ENCODE data around the gene STX2. TPM values are rescaled to one million over a fixed set of nuclear protein-coding genes. Genes with fewer than 3 reads are reported as not detected.

The STX2 gene
- total RNA-seq, 4 donors from 2014 or later: 1.2 to 14.1 (median 4.1) TPM

DNA sequence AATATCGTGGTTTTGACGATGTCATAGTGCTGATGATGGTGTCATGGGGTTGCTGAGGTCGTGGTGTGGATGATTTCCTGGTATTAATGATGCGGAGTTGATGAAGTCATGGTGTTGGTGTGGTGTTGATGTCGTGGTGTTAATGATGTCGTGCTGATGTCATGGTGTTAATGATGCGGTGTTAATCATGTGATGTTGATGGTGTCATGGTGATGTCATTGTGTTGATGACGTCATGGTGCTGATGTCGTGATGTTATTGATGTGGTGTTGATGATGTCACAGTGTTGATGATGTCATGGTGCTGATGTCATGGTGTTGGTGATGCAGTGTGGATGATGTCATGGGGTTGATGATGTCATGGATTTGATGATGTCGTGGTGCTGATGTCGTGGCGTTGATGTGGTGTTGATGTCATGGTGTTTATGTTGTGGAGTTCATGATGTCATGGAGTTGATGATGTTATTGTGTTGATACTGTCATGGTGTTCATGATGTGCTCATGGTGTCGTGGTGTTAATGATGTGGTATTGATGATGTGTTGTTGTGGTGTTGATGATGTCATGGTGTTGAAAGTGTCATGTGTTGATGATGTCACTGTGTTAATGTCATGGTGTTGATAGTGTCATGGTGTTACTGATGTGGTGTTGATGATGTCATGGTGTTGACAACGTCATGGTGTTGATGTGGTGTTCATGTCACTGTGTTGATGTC, 74.4 kb downstream of the STX2 start:
- Histone ChIP-seq H3K27me3 (peaks cover 0 to 41% (median 0%) of the 10 kb centered on the region in 4 donors), H3K36me3 (no peaks in the 10 kb centered on the region), H3K9me3 (no peaks in the 10 kb centered on the region), H3K4me3 (no peak overlapping the region), H3K4me1 (peaks cover 0 to 4% (median 0%) of the 10 kb centered on the region in 3 donors), H3K27ac (no peak overlapping the region)
- no peak for DNase-seq
- WGBS, 2 donors: 91 to 92% methylated on average over 14 of the region's 14 CpGs
- intact Hi-C loops (cut with DNase I): loop anchor here (5.0 kb wide), 1 partner anchor 53 kb away; no protein-coding TSS in a partner anchor
- TF ChIP-seq POLR2A (IDR thresholded peaks at IDR 0.05): no peak
- TF ChIP-seq, protein P1, sequence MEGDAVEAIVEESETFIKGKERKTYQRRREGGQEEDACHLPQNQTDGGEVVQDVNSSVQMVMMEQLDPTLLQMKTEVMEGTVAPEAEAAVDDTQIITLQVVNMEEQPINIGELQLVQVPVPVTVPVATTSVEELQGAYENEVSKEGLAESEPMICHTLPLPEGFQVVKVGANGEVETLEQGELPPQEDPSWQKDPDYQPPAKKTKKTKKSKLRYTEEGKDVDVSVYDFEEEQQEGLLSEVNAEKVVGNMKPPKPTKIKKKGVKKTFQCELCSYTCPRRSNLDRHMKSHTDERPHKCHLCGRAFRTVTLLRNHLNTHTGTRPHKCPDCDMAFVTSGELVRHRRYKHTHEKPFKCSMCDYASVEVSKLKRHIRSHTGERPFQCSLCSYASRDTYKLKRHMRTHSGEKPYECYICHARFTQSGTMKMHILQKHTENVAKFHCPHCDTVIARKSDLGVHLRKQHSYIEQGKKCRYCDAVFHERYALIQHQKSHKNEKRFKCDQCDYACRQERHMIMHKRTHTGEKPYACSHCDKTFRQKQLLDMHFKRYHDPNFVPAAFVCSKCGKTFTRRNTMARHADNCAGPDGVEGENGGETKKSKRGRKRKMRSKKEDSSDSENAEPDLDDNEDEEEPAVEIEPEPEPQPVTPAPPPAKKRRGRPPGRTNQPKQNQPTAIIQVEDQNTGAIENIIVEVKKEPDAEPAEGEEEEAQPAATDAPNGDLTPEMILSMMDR (IDR thresholded peaks at IDR 0.05): no peak

DNA sequence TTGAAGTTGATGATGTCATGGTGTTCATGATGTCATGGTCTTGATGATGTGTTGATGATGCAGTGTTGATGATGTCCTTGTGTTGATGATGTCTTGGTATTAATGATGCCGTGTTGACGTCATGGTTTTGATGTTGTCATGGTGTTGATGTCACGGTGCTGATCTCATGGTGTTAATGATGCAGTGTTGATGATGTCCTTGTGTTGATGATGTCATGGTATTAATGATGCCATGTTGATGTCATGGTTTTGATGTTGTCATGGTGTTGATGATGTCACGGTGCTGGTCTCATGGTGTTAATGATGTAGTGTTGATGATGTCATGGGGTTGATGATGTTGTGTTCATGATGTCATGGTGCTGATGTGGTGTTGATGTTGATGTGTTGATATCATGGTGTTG, 75.0 kb downstream of the STX2 start:
- intact Hi-C loops (cut with DNase I): loop anchor here (5.0 kb wide), 1 partner anchor 53 kb away; no protein-coding TSS in a partner anchor
- WGBS, 2 donors: 87 to 89% methylated on average over 4 of the region's 4 CpGs
- no peak for DNase-seq
- TF ChIP-seq POLR2A (IDR thresholded peaks at IDR 0.05): no peak
- TF ChIP-seq, protein P1 (IDR thresholded peaks at IDR 0.05): no peak
- Histone ChIP-seq H3K9me3 (no peaks in the 10 kb centered on the region), H3K27ac (no peak overlapping the region), H3K36me3 (no peaks in the 10 kb centered on the region), H3K4me3 (no peak overlapping the region), H3K27me3 (peaks cover 0 to 43% (median 0%) of the 10 kb centered on the region in 4 donors), H3K4me1 (peaks cover 0 to 4% (median 0%) of the 10 kb centered on the region in 3 donors)

DNA sequence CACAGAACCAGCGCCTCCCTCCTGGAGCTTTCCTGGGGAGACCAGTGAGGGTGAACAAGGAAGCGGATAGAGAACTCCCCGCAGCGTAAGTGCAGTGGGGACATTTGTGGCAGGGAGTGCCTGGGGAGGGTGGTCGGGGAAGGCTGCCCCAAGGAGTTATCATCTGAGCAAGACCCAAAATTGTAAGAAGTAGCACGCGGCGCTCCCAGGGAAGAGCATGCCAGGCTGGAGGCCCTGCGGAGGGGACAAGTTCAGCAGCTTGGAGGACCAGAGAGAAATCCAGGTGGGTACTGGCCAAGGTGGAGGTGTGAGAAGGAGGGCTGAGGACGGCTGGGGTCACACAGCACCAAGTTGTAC, 76.8 kb downstream of the STX2 start:
- WGBS, 2 donors: 53 to 55% methylated on average over 2 to 7 of the region's 10 CpGs
- no peak overlapping the region for H3K4me3 ChIP-seq
- intact Hi-C loops (cut with DNase I): loop anchor here (5.0 kb wide), 1 partner anchor 55 kb away; no protein-coding TSS in a partner anchor
- DNase-seq: no peak
- TF ChIP-seq, protein P1 (IDR thresholded peaks at IDR 0.05): no peak
- no peak for TF ChIP-seq POLR2A (IDR thresholded peaks at IDR 0.05)
- H3K27ac ChIP-seq: no peak overlapping the region
- no peaks in the 10 kb centered on the region for H3K36me3 ChIP-seq
- peaks cover 0 to 4% (median 0%) of the 10 kb centered on the region in 3 donors for H3K4me1 ChIP-seq
- H3K9me3 ChIP-seq: no peaks in the 10 kb centered on the region
- peaks cover 0 to 36% (median 0%) of the 10 kb centered on the region in 4 donors for H3K27me3 ChIP-seq

DNA sequence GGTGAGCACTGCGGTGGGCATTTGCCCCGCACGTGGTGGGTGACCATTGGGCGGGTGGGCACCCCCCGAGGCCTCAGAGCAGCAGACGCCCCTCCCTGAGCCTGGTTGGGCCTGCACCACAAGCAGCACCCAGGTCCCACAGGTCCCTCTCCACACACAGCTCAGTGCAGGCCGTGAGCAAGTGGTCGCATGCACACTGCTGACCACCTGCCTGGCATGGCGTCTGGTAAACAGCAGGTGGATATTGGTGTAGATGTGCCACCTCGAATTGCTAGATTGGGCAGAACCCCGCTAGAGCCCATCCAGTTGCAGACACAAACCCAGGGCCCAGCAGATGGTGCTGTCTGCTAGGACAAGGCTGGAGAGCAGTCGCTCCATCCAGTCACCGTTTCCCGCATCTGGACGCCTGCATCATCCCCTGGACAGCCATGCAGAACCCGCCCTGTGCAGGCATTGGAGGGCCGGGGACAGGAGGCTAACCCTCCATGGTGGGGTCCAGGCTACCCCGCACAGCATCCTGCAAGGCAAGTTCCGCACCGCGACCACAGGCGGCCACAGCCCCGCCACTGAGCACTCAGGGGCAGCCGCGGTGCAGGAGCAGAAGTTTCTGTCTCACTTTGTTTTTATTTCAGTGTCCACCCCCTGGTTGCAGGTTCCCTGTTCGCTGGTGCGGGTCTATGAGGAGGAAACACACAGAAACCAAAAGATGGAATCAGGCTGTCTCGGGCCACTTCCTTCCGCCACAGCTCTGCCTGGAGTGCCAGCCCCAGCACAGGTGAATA, 77.3 kb downstream of the STX2 start:
- H3K9me3 ChIP-seq: no peaks in the 10 kb centered on the region
- no peak for TF ChIP-seq POLR2A (IDR thresholded peaks at IDR 0.05)
- TF ChIP-seq, protein P1 (IDR thresholded peaks at IDR 0.05): peak in 5 of 6 experiments; percentile 51 to 81 (median 61)
- WGBS, 2 donors: 16 to 40% methylated on average over 2 to 7 of the region's 29 CpGs
- intact Hi-C loops (cut with DNase I): loop anchor here (5.0 kb wide), 1 partner anchor 56 kb away; no protein-coding TSS in a partner anchor
- H3K4me1 ChIP-seq: peaks cover 0 to 4% (median 0%) of the 10 kb centered on the region in 3 donors
- H3K4me3 ChIP-seq: no peak overlapping the region
- peaks cover 0 to 36% (median 0%) of the 10 kb centered on the region in 4 donors for H3K27me3 ChIP-seq
- H3K36me3 ChIP-seq: no peaks in the 10 kb centered on the region
- H3K27ac ChIP-seq: no peak overlapping the region
- no peak for DNase-seq
